NOMO-1 treated with dmso at 0.1 percent for 144 hours (cell line): ENCODE data around the gene LRRC32.

ENCODE experiments used
- DNase-seq: peaks from one replicate; lab custom pipeline; 2025; ENCODE audit not compliant: unreplicated experiment; lab: John Stamatoyannopoulos, UW

LRRC32 gene

GRCh38 chr11:76664578-76665061, 5.9 kb downstream of the LRRC32 start:
- DNase-seq = no peak

DNA sequence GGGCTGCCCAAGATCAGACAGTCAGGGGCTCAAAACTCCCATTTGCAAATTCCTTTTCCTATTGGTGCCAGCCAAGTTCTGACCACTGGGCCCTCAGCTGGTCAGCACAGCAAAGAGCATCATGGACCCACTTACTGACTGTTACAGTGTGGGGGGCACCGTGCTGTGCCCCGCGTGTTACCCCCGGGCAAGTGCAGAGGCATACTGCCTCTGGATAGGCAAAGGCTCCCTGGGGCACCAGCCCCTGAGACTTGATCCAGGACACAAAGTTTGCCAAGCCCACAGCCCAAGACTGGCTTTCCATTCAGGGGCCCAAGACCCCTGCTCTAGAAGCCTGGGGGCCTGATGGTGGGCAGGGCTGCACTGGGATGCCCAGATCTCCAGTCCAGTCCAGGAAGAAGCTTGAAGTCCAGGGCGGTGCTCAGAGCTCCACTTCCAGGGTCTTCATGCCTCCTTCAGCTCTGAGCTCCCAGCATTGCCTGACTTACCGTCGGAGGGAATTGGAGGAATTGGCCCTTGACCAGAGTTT, 6.6 kb downstream of the LRRC32 start:
- DNase-seq = no peak

DNA sequence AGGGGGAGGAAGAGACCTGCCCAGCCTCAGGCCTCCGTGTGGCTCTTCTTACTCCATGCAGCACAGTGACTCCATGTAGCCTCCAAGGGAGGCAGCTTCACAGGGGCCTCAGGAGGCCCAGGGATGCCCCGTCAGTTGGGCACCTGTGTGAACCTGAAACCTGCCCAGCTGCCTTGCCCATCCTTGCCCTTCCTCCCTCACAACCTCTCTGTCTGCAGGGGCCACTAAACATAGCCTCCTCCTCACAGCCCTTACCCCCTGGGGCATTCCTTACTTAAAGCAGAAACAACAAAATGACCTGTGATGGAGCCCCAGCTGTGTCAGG, 7.1 kb downstream of the LRRC32 start:
- DNase-seq = no peak

- DNase-seq = no peak
Observed at GRCh38 chr11:76662656-76663485, 7.7 kb downstream of the LRRC32 start.

GRCh38 chr11:76661834-76662434, 8.6 kb downstream of the LRRC32 start:
- DNase-seq = no peak

GRCh38 chr11:76661306-76661751, 9.2 kb downstream of the LRRC32 start:
- no peak for DNase-seq

- DNase-seq = no peak
Observed at GRCh38 chr11:76660533-76661305, 9.8 kb downstream of the LRRC32 start.

GRCh38 chr11:76659672-76660532, 10.6 kb downstream of the LRRC32 start:
- DNase-seq = no peak

GRCh38 chr11:76658651-76659650, 11.6 kb downstream of the LRRC32 start:
- no peak for DNase-seq

- DNase-seq = no peak
Observed at GRCh38 chr11:76658231-76658630, 12.3 kb downstream of the LRRC32 start.

DNA sequence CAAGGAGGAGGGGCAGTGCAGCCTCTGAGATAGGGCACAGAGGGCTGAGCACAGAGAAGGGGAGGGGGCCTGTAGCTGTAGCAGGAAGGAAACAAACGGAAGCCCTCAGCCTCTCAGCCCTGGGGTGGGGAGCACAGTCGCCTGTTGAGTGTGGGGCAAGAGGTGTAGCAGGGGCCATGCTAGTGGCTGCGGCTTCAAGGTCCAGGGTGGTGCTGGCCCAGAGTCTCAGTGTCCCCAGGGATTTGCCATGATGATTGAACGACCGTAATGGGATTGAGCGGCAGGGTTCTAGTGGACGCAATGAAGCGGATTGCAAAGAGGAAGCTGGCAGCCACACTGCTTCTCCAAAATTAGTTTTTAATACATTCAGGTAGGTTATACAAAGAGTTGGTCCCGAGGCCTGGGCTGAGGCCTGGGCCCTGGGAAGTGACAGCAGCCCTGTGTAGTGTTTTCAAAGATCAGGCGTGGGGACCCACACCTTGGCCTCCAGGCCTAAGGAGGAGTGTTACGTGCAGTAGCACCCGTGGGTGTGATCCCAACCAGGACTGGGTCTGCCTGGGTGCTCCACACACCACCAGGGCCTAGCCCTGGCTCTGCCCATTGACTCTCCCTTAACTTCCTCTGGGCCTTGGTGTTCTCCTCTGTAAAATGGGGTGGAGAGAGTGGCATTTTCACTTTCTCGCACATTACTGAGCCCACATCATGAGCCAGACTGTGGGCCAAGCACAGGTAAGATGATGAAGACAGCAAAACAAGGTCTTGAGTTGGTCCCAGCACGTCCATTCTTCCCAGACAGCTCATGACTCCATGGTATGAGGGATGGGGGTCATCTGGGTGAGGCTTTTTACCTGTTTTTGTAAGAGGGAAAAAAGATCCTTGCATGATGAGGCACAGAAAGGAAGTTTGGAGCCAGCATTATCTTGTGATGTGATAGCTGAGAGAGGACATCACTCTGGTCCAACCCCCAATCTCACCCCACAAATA, 13.1 kb downstream of the LRRC32 start:
- DNase-seq = no peak

GRCh38 chr11:76656571-76657081, 13.9 kb downstream of the LRRC32 start:
- DNase-seq = no peak

DNA sequence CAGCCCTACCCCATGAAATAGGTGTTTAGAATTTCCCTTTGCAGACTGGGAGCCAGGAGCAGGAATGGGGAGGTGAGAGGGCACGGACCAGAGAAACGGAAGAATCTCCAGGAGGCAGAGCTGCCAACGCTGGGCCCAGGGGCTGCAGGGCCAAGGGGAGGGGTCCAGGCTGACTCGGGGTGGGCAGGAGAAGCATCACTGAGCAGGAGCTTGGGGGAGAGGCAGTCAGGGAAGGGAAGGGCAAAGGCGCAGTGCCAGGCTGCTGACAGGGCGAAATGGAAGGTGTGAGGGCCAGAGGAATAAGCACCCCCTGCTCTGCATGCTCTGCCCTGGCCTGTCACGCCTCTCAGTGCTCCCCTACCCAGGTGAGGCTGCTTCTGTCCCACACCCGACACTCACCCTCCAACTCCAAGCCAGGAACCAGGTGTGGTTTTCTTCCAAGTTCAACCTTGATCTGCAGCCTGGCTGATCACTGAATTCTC, 14.5 kb downstream of the LRRC32 start:
- DNase-seq = no peak

GRCh38 chr11:76655501-76656049, 15.0 kb downstream of the LRRC32 start:
- no peak for DNase-seq

- no peak for DNase-seq
Observed at GRCh38 chr11:76654980-76655379, 15.6 kb downstream of the LRRC32 start.

DNA sequence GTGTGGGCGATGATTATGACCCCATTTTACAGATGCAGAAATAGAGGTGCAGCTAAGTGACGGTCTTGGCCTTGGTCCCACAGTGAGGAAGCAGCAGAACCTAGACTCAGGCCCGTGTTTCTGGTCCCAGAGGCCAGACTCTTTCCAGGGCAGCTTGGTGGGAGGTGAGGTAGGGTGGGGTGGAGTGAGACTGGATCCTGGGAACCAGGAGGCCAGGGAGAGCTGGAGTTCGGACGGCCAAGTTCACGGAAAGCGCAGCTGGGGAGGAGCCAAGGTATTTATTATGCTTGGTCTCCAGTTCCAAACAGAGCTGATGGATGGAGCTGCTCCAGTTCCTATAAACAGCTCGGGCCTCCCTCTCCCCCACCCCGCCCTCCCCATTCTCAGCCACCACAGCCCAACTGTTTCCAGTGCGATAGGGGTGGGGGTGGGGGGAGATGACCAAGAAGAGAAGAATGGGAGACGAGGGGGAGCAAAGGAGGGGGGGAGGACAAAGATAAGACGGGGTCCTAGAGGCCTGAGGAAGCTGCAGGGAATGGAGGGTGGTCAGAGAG, 16.2 kb downstream of the LRRC32 start:
- DNase-seq = no peak

DNA sequence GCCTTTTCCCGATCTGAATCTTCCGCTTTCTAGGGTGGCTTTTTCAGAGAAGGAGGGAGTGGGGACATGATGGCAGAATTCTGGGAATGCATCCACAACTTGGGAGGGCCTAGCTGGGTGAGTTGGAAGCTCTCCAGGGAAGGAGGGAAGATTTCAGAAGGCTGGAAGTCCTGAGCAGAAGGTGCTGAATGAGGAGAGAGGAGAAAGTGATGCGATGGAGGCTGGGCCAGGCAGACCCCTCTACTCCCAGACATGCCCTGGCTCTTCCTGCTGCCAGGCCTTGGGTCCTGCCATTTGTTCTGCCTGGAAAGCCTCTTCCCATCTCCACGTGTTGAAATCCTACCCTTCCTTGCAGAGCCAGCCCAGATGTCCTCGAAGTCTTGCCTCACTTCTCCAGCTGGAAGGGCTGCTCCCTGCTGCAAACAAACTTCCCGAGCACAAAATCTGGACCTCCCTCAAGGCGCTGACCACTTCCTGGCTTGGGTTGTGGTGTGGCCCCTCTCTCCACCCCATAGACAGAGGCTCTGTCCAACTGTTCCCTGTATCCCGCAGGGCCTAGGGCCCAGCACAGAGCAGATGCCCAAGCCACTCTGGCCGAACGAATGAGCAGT, 16.8 kb downstream of the LRRC32 start:
- no peak for DNase-seq
